GF-D8 (cell line): ENCODE measurements around the gene EVI5.

ENCODE experiments used
- DNase-seq: peaks from one replicate; lab custom pipeline; 2025; lab: John Stamatoyannopoulos, UW

Gene EVI5

DNA sequence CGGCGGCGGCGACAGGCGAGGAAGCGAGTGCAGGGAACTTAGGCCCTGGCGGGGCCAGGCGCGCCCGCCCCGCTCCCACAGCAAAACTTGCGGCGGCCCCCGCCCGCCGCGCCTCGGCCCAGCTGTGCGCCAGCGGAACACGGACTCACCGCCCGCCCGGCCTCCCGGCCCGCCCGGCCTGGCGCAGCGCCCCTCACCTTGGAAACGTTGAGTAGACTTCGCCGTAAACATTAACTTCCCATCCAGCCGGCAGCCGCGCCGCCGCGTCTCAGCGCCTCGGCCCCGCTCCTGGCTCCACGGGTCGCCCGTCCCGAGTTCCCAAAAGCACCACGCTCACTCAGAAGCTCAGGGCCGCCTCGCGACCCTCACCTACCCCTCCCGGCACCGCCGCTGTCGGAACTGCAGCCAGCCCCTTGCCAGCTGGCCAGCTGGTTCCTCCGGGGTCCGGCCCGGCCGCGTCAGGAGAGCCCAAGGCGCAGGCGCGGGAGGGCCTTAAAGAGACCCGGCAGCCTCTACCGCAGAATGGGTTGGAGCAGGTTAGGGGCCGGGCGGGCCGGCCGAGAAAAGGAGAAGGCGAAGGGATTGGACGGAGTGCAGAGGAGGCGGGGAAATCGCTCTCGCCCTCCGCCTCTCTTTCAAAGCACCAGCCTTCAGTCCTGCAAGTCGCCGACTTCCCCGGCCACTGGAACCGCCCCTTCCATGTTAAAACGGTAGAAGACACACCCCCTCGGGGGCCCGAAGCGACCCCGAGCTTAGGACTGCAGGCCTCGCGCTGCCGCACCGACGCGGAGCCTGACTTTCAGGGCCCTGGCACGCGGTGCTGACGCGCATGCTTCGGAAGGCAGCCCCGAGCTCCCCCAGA is at the start of gene EVI5:
TSS of gene EVI5 (minus strand) at position 470 of the 862 bp plus-strand sequence. CDS start 48,562 bp downstream, outside the sequence.
- peak; percentile 93 for DNase-seq

DNA sequence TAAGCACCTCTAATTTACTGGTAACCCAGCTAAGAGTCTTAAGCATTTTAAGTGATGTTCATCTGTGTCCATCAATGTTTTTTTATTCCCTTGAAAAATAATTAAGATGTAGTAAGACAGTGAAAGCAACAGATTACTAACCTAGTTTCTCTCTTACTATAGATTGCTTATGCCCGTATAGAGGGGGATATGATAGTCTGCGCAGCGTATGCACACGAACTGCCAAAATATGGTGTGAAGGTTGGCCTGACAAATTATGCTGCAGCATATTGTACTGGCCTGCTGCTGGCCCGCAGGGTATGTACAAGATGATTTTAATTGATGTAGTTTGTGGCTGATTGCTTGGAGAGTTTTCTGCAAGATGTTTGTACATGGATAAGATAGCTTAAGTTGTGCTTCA is 49.7 kb upstream of the EVI5 start:
- DNase-seq, result no peak

DNA sequence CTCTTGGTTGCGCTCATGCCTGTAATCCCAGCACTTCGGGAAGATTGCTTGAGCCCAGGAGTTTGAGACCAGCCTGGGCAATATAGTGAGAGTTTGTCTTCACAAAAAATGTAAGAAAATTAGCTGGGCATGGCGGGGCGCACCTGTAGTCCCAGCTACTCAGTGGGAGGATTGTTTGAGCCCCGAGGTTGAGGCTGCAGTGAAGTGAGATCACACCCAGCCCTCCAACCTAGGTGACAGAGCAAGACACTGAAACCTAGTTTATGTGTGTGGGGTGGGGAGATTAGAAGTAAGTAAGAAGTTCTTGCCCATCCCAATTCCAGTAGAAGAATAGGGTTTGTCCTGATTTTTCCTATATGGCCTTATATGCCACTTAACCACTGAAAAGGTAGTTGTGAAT is 48.9 kb upstream of the EVI5 start:
- DNase-seq, result no peak

GRCh38 chr1:92832537-92833114 is 47.7 kb upstream of the EVI5 start:
- no peak for DNase-seq

DNA sequence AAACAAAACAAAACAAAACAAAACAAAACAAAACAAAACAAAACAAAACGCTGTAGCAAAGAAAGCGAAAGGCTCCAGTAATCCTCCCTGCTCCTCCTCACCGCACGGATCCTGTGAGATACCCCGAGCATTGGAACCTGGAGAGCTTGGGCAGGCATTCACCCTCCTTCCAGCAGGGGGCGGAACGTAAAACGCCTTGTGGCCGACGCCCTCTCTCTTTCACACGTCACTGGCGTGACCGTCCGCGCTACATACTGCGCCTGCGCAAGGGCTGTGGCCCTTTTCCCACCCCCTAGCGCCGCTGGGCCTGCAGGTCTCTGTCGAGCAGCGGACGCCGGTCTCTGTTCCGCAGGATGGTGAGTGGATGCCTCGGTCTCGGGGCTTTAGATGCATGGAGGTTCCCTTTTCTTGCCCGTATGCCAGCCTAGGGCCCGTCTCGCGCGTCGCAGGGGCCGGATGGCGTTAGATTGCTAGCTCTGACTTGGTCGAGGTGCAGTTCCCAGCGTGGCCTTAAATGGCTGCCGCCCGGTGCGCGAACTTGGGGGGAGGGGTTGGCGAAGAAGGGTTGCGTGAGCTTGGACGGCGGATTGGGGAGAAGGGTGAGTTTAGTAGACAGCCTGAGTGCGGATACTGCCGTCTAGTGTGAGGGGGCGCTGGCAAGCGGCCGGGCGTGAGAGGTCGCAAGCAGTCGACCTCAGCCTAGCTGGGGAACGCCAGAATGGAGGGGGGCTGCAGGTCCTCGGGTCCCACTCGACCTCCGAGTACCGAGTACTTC is 47.0 kb upstream of the EVI5 start, which contains the start of gene RPL5:
TSS of gene RPL5 (plus strand) at position 279 of the 775 bp plus-strand sequence. CDS start at position 354, 75 bp downstream.
- peak; percentile 85 for DNase-seq

- DNase-seq, result no peak
These were observed 46.5 kb upstream of the EVI5 start for GRCh38 chr1:92831368-92831761.

- DNase-seq, result no peak
These were observed 41.9 kb upstream of the EVI5 start for GRCh38 chr1:92826792-92827191.

DNA sequence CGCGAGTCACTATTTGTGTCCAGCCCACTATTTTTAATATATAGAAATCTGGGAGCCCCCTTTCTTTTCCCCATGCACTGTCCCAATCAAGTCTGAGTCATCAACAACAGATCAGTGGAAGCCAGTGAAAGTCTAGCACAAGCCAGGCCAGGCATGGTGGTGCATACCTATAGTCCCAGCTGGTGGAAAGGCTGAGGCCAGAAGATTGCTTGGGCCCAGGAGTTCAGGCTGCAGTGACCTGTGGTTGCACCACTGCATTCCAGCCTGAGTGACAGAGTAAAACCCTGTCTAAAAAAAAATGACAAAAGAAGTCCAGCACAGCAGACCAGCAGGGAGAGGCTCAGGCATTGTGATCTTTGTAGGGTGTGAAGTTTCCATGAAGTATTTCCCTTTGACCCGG is 38.0 kb upstream of the EVI5 start:
- DNase-seq, result no peak

DNA sequence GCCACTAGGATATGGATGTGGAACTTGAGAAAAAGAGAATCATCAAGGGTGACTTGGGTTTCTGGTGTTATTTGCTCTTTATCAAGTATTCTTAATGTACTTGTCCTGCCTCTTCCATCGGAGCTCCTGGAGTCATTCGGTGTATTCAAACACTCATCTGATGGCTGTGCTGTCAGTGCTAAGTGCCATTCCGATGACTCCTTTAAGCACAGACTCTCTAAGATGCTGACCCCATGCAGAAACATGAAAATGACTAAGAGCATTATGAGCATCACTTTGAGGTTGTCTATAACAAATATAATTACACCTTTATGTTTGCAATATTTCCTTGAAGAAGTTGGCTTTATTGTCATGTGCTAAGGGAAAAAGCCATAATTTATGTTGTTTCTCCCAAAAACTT is 35.6 kb upstream of the EVI5 start:
- DNase-seq, result no peak

DNA sequence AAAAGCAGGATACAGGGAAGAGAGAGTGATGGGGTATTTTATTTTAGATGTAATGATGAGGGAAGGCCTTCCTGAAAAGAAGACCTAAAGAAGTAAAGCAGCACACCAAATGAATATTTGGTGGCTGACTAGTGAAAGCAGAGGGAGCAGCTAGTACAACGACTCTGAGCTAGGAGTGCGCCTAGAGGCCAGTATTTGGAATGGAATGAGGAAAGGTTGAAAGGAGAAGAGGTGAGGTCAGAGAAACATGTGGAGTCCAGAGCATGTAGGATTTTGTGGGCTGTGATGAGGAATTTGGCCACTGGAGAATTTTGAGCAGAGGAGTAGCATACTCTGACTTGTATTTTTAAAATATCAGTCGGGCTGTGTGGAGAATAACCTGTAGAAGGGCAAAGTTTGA is 35.1 kb upstream of the EVI5 start:
- no peak for DNase-seq

GRCh38 chr1:92817986-92818764 is 33.3 kb upstream of the EVI5 start:
- DNase-seq, result peak; percentile 8

- no peak for DNase-seq
These were observed 32.3 kb upstream of the EVI5 start for GRCh38 chr1:92817137-92817697.

GRCh38 chr1:92816732-92817131 is 31.8 kb upstream of the EVI5 start:
- no peak for DNase-seq

GRCh38 chr1:92808381-92808780 is 23.5 kb upstream of the EVI5 start:
- no peak for DNase-seq

DNA sequence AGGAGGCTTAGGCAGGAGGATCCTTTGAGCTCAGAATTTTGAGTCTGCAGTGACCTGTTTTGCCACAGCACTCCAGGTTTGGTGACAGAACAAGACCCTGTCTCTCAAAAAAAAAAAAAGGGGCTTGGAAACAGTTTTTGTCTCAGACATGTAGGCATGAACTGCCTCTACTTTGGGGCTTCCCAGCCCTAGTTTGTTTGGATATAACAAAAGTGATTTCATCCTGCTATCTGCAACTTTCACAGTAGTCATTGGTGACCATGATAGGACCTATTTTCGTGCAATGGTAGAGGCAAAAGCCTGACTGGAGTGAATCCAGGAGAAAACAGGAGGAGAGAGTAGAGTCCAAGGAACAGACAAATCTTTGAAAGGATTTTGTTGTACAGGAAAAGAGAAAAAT is 20.3 kb upstream of the EVI5 start:
- no peak for DNase-seq

GRCh38 chr1:92804721-92805201 is 19.9 kb upstream of the EVI5 start:
- no peak for DNase-seq

DNA sequence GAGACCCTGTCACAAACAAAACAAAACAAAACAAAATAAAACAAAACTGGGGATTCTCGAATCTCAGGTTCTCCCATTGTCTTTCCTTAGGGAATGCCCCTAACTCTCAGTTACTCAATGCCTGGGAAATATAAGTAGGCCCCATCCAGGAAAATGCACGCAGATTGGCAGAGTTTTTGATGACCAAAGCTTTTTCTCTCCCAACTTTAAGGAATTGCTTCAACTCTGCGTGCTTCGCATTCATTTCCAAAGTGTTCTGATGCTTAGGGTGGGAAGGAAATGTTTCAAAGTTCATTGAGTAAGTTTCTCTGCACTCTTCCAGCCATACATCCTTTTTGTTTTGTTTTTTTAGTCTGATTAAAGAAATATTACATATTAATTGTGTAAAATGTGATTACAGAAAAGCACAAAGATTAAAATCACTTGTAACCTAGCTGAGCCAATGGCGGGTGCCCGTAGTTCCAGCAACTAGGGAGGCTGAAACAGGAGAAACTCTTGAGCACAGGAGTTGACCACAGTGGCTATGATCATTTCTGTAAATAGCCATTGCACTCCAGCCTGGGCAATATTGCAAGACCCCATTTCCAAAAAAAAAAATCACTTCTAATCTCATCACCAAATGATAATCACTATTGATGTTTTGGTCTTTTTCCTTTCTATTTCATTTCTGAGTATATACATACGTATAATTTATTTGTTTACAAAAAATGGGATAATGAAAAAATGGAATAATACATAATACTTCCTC is 18.4 kb upstream of the EVI5 start:
- no peak for DNase-seq

GRCh38 chr1:92797961-92798360 is 13.1 kb upstream of the EVI5 start:
- DNase-seq, result no peak

GRCh38 chr1:92797297-92797696 is 12.4 kb upstream of the EVI5 start:
- DNase-seq, result no peak

- DNase-seq, result no peak
These were observed 10.3 kb upstream of the EVI5 start for GRCh38 chr1:92795166-92795565.

GRCh38 chr1:92792340-92792782 is 7.5 kb upstream of the EVI5 start:
- no peak for DNase-seq
